Stimulated activated CD8-positive, alpha-beta memory T cell treated with anti-CD3 and anti-CD28 coated beads, Interleukin-7, amount 100 ng/mL, for 24 hours (primary cell): ENCODE results near the gene TBX2.

Experiments used
- DNase-seq: peaks from one replicate; pipeline ENCODE4 v3.0.0-alpha.2; 2020; ENCODE audit warnings: low read depth

The TBX2 gene

DNA sequence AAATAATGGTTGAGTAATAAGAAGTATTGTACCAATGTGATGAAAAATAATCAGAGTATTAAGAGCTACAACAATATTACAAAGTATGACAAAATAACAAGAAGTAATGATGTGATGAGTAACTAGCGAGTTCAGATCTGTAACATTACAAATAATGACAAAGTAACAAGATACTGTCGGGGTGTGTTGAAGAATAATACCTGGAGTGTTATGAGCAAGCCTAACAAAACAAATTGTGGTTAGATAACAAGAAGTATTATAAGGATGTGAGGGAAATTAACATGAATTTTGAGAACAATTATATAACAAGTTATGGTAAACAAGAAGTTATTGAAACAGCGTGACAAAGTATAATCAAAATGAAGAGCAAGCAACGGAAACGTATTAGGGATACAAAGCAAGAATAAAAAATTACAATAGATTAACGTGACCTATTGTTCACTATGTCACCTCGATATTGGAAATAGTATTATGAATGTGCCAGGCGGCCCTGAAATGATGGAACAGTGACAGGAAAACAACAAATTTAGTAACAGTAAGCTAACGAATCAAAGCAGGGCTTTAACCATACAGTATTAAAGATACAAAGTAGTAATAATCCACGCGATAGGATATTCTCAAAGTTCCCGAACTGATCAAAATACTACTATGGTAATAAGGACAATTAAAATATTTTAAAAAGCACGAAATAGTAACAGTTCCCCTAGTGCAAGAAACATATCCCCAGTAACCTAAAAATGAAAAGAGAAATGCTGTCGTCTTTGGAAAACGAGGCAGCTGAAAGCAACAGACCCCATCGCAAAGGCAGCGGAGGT, 54.1 kb downstream of the TBX2 start:
- DNase-seq = no peak

DNA sequence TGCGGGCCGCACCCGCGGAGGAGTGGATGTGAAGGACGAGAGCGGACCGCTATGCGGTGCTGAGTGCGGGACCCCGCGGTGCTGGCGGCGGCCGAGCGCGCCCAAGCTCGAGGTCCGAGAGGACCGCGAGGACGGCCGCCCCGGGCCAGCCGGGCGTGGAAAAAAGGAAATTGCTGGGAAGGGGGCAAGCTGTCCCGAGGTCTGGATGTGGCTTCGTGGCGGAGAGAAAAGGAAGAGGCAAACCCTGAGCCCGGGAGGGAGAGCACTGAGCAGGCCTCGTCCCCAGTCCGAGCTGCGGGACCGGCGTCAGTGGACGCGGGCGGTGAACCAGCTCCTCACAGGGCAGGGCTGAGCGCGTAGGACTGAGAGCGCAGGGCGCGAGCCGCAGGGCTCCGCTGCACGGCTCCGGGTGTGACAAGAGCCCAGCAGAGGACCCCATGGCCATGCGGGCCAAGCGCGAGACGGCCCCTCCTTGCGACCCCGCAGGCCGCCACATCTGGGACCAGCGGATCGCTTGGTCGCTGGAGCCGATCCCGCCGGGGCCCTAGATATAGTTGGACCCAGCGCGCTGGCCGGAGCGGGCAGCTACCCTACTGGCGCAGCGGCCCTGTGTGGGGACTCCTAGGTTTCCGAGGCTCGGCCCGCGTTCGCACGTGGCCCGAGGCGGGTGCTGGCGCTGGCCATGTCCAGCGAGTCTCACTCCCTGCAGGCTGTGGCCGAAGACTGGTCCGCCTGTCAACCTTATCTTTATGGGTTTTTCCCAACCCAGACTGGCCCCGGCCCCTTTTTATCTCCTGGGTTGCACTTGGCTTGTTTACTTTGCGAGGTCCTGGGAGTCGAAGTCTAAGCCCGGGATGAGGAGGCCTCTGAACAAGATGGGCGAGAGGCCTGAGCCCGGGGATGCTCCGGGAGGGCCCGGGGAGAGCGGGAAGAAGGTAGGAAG, 55.0 kb downstream of the TBX2 start:
- DNase-seq = no peak

DNA sequence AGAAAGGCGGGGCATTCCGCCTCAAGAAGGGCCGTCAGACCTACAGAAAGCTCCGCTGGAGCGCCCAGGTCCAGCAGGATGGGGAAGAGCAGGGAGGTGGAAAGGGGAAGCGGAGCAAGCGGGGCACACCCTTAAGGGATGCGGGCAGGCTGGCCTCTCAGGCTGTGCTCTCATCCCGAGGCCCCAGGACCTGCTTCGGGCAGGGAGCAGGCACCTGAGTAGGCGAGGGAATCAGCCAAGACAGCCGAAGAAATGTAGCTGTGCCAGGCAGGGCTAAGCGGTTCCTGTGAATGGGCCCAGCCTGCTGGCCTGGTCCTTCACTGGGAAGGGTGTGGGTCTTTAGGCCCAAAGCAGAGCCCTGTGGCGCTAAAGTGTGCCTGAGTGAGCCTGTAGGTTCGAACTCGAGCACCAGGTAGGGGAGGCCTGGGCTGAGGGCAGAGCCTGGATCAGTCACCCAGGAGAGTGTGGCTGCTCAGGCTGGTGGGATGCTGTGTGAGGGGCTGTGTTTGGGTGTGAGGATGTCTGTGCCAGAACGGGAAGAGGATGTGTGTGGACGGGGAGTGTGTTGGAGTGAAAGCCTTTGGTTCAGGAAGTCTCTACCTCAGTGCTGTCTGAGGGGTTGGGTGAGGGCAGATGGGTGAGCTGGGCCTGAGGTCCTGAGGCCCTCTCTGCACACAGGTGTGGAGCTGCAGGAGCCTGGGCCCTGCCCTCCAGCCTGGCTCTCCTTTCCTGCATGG, 55.8 kb downstream of the TBX2 start:
- DNase-seq = no peak

DNA sequence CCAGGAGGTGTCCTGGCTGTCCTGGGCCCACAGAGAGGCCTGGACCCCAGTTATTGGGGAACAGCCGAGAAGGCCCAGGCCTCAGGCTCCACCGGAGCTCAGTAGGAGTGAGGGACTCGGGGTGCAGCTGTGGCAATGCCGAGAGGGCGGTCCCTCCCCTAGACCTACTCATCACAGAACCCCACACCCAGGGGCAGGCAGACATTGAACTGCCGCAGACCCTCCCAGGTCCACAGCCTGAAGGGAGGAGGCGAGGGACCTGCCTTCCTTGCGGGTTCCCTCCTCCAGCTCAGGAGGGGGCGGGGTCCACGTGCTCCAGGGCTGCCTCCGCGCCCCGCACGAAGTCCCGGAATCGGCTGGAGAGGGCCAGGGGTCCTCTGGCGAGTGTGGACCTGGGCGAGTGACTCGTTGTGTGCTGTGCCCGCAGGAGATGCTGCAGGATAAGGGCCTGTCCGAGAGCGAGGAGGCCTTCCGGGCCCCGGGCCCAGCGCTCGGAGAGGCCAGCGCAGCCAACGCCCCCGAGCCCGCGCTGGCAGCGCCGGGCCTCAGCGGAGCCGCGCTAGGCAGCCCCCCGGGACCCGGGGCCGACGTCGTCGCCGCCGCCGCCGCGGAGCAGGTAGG, 56.5 kb downstream of the TBX2 start:
- DNase-seq = no peak

DNA sequence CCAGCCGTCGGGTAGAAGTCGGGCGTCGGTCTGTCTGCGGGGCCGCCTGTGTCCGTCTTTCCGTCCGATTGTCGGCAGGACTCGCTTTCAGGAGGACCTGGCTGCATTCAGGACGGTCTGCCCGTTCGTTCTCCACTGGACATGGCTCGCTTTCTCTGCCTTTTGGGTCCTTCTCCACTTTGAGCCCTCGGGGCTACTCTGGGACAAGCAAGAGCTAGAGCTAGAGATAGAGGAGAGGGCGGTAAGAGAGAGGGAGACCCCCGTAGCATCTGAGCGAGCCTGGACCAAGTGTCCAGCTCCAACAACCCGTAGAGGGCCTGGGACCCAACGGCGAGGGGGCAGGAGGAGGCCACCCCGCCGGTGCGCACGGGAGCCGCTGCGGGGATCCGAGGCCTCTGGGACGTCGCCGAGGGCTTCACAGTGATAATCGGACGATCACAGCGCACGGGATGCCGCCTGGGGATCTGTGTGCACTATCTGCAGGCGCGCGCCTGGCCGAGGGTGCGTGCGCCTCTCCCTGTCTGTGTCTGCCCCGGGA, 57.1 kb downstream of the TBX2 start:
- DNase-seq = no peak

DNA sequence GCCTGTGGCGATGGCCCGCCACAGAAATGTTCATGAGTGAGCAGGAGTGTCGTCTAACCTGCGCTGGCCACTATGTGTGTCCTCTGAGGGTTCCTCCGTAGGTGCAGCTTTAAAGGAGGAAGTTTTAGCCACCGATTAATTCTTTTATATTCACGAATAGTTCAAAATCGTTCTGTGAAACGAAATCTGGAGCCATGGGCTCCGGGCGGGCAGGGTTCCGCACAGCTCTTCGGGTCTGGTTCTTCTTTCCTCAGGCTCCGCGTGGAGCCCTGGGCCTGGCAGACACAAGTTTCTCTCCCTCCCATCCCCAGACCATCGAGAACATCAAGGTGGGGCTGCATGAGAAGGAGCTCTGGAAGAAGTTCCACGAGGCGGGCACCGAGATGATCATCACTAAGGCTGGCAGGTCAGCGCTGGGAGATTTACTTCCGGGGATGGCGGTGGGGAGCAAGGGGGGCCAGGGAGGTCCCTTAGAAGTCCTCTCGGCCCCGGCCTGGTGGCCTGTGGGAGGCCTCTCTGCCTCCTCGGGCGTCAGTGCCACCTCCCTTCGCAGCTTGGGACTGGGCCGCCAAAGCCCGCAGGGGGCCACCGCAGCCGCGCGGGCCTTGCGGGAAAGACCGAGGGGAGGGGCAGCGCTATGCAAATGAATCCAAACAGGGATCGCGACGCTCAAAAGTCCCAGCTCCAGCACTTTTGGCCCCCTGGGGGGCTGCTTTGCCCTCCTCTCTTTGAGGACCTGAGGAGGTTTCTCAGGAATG, 57.8 kb downstream of the TBX2 start:
- DNase-seq = no peak

DNA sequence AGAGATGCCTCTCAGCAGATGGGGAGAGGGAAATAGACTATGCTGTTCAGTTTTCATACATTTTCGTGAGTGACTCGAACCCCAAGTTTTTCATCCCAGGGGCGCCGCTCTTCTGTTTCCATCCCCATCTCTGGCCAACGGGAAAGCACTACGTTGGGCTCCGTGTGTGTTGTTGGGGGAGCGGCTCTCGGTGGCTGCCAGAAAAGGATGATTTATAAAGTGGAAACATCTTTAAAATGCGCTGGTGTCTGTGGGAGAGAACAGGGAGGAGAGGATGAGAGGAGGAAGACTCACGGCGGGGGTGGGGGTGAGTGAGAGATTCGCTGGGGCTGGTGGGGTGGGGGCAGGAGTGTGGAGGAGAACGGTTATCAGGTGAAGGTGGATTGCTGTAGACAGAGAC, 58.4 kb downstream of the TBX2 start:
- no peak for DNase-seq

DNA sequence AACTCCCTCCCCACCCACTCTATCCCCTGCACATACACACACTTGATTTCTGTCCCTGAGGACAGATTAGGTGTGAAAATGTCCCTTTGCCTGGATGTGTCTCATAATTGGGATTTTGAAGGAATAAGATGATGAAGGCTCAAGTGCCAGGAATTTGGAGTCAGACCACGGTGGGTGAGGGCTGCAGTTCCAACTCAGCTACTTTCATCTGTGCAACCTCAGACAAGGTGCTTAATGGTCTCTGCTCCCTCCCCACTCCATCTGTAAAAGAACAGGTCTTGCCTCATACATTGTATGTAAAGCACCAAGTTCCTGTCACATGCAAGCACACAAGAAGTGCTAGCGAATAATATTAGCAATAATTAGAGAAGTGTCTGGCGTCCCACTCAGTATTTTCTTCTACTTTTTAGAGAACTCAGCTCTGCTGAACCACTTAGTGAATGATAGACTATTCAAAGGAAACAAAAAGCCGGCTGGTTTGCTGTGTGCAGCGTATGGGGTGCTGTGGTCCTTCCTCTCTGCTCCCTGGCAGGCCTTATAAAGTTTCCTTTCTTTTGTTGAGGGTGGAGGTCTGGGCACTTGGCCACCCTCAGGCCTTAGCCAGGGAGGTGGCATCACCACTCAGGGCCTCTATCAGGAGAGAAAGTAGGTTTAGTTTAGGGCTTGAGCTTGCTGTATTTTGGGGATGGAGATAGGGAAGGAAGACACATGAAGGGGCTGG, 58.9 kb downstream of the TBX2 start:
- DNase-seq = no peak
